Peyer's patch (tissue), 4 donors: ENCODE data around the gene NR6A1. TPM values are rescaled to one million over a fixed set of nuclear protein-coding genes. Genes with fewer than 3 reads are reported as not detected.

Source experiments
- DNase-seq, 3 donors: peaks; one replicate each; pipeline ENCODE4 v3.0.0-alpha.2; 2017 to 2019
- H3K27ac ChIP-seq, 4 donors: fragments of 200-600 bp; sonication (generic); one replicate each; pipeline ENCODE4 v1.5.1; 2016 to 2019
- H3K27me3 ChIP-seq, 2 donors: fragments of 200-600 bp; sonication (generic); one replicate each; pipeline ENCODE4 v1.5.1; 2019
- H3K36me3 ChIP-seq, 3 donors: fragments of 200-600 bp; sonication (generic); one replicate each; pipeline ENCODE4 v1.5.1; 2016 to 2019
- H3K4me1 ChIP-seq, 4 donors: fragments of 200-600 bp; sonication (generic); one replicate each; pipeline ENCODE4 v1.5.1; 2016 to 2019
- H3K4me3 ChIP-seq, 4 donors: fragments of 200-600 bp; sonication (generic); 1 replicate in 3 of 4; 2 replicates in 1 of 4; pipeline ENCODE4 v1.5.1; 2016 to 2019; ENCODE audit warnings: mild to moderate bottlenecking in 1 of 4
- H3K9me3 ChIP-seq, 4 donors: fragments of 200-600 bp; sonication (generic); one replicate each; pipeline ENCODE4 v1.5.1; 2016 to 2019; ENCODE audit warnings: mild to moderate bottlenecking in 1 of 4
- CTCF ChIP-seq, 6 experiments: fragments of 450-650 bp in 4 of 6; fragments of 200-600 bp in 2 of 6; sonication (generic) in 1 of 6; IDR thresholded peaks; one replicate each; pipeline ENCODE4 v1.5.1; 2017 to 2019; ENCODE audit warnings: antibody characterized with exemption in 6 of 6, mild to moderate bottlenecking in 3 of 6, moderate library complexity in 1 of 6
- POLR2A ChIP-seq, 2 donors: fragments of 450-650 bp; IDR thresholded peaks; one replicate each; pipeline ENCODE4 v1.5.1; 2017; ENCODE audit warnings: antibody characterized with exemption in 2 of 2, mild to moderate bottlenecking in 2 of 2, moderate library complexity in 2 of 2
- total RNA-seq, 4 donors: library from RNA; depleted of rRNA; stranded (reverse); fragments of >200 nt; gene quantifications; one replicate each; pipeline ENCODE4 v1.1.0, GENCODE V29; 2016

Gene NR6A1
- total RNA-seq, 4 donors from 2014 or later = 10.7 to 43.0 (median 28.1) TPM

GRCh38 chr9:124813041-124813440, 41.9 kb upstream of the NR6A1 start:
- Histone ChIP-seq H3K36me3 (no peaks in the 10 kb centered on the region), H3K27me3 (no peaks in the 10 kb centered on the region), H3K9me3 (no peaks in the 10 kb centered on the region), H3K4me1 (peaks cover 0 to 6% (median 0%) of the 10 kb centered on the region in 4 donors), H3K27ac (peak overlapping the region in 1 of 4 donors; percentile 41), H3K4me3 (no peak overlapping the region)
- no peak for TF ChIP-seq CTCF (IDR thresholded peaks at IDR 0.05)
- no peak for TF ChIP-seq POLR2A (IDR thresholded peaks at IDR 0.05)
- no peak for DNase-seq

GRCh38 chr9:124812441-124812876, 41.3 kb upstream of the NR6A1 start:
- TF ChIP-seq POLR2A (IDR thresholded peaks at IDR 0.05) (no peak), CTCF (IDR thresholded peaks at IDR 0.05) (no peak)
- Histone ChIP-seq H3K4me3 (no peak overlapping the region), H3K27ac (peak overlapping the region in 1 of 4 donors; percentile 41), H3K4me1 (peaks cover 0 to 6% (median 0%) of the 10 kb centered on the region in 4 donors), H3K36me3 (no peaks in the 10 kb centered on the region), H3K9me3 (no peaks in the 10 kb centered on the region), H3K27me3 (no peaks in the 10 kb centered on the region)
- DNase-seq = peak in 1 of 3 donors; percentile 57

- H3K27ac ChIP-seq = peak overlapping the region in 2 of 4 donors; percentile 19 to 41
- TF ChIP-seq POLR2A (IDR thresholded peaks at IDR 0.05) (no peak), CTCF (IDR thresholded peaks at IDR 0.05) (no peak)
- H3K4me3 ChIP-seq = no peak overlapping the region
- H3K4me1 ChIP-seq = peaks cover 0 to 6% (median 0%) of the 10 kb centered on the region in 4 donors
- no peaks in the 10 kb centered on the region for H3K27me3 ChIP-seq
- H3K9me3 ChIP-seq = no peaks in the 10 kb centered on the region
- no peaks in the 10 kb centered on the region for H3K36me3 ChIP-seq
- no peak for DNase-seq
Observed at GRCh38 chr9:124810663-124811355, 39.7 kb upstream of the NR6A1 start.

- H3K4me3 ChIP-seq = no peak overlapping the region
- H3K36me3 ChIP-seq = no peaks in the 10 kb centered on the region
- H3K4me1 ChIP-seq = peaks cover 0 to 6% (median 0%) of the 10 kb centered on the region in 4 donors
- TF ChIP-seq CTCF (IDR thresholded peaks at IDR 0.05) (no peak), POLR2A (IDR thresholded peaks at IDR 0.05) (no peak)
- no peaks in the 10 kb centered on the region for H3K9me3 ChIP-seq
- H3K27ac ChIP-seq = peak overlapping the region in 1 of 4 donors; percentile 19
- H3K27me3 ChIP-seq = no peaks in the 10 kb centered on the region
- DNase-seq = no peak
Observed at GRCh38 chr9:124809741-124810500, 38.8 kb upstream of the NR6A1 start.

GRCh38 chr9:124809211-124809610, 38.1 kb upstream of the NR6A1 start:
- H3K4me1 ChIP-seq = peaks cover 0 to 6% (median 0%) of the 10 kb centered on the region in 4 donors

More at GRCh38 chr9:124809211-124809610, 38.1 kb upstream of the NR6A1 start:
- no peak for TF ChIP-seq POLR2A (IDR thresholded peaks at IDR 0.05)
- no peak for TF ChIP-seq CTCF (IDR thresholded peaks at IDR 0.05)
- Histone ChIP-seq H3K9me3 (no peaks in the 10 kb centered on the region), H3K27me3 (no peaks in the 10 kb centered on the region), H3K36me3 (no peaks in the 10 kb centered on the region), H3K27ac (no peak overlapping the region), H3K4me3 (no peak overlapping the region)
- DNase-seq = no peak
